GM12878 (cell line): ENCODE measurements around the gene ARID4B.

Experiments
- BHLHE40 ChIP-seq, 2 experiments: fragments of 450-650 bp in 1 of 2; IDR thresholded peaks; 2 replicates each; pipeline ENCODE4 v1.6.1; 2011 to 2017; ENCODE audit warnings: low read depth in 2 of 2, borderline replicate concordance in 1 of 2, improper control_type of control experiment in 1 of 2, low read length in 1 of 2, mild to moderate bottlenecking in 1 of 2
- BMI1 ChIP-seq: fragments of 450-650 bp; IDR thresholded peaks from 2 replicates; pipeline ENCODE4 v1.6.1; 2016; ENCODE audit warnings: mild to moderate bottlenecking, moderate library complexity, borderline replicate concordance
- CTCF ChIP-seq, 3 experiments: IDR thresholded peaks in 2 of 3; conservative IDR thresholded peaks in 1 of 3; 2 replicates each; pipeline ENCODE4 v1.5.1; 2011; ENCODE audit warnings: low read depth in 3 of 3, low read length in 3 of 3, mild to moderate bottlenecking in 3 of 3, control low read depth in 2 of 3, moderate library complexity in 2 of 3, inconsistent platforms in 1 of 3, mixed read lengths in 1 of 3; ENCODE audit not compliant: control insufficient read depth in 2 of 3, insufficient read depth in 1 of 3; ENCODE audit errors: extremely low read depth in 1 of 3
- EED ChIP-seq: sonication (generic); IDR thresholded peaks from 2 replicates; pipeline ENCODE4 v1.6.1; 2016; ENCODE audit warnings: antibody characterized with exemption, low read depth
- GABPA ChIP-seq: IDR thresholded peaks from 2 replicates; pipeline ENCODE4 v1.6.1; 2014; ENCODE audit warnings: antibody characterized with exemption, low read depth, mild to moderate bottlenecking, inconsistent platforms
- PAX5 ChIP-seq: IDR thresholded peaks from 2 replicates; pipeline ENCODE4 v1.6.1; 2011; ENCODE audit warnings: low read depth, low read length, borderline replicate concordance
- POLR2A ChIP-seq: IDR thresholded peaks from 2 replicates; pipeline ENCODE4 v1.6.1; 2011; ENCODE audit warnings: low read depth, mild to moderate bottlenecking, low read length
- POLR2AphosphoS5 ChIP-seq: IDR thresholded peaks from 2 replicates; pipeline ENCODE4 v1.6.1; 2011; ENCODE audit warnings: mild to moderate bottlenecking, low read length, inconsistent platforms
- PRDM15 ChIP-seq: fragments of 450-650 bp; formaldehyde crosslinking; IDR thresholded peaks from 2 replicates; pipeline ENCODE4 v1.4.0; 2020; ENCODE audit warnings: mild to moderate bottlenecking, moderate library complexity
- RAD21 ChIP-seq: IDR thresholded peaks from 2 replicates; pipeline ENCODE4 v1.6.1; 2011; ENCODE audit warnings: mild to moderate bottlenecking, low read depth, low read length, moderate library complexity; ENCODE audit not compliant: insufficient read depth
- RFX5 ChIP-seq: IDR thresholded peaks from 2 replicates; pipeline ENCODE4 v1.6.1; 2011; ENCODE audit warnings: low read depth, low read length, improper control_type of control experiment
- SMC3 ChIP-seq: IDR thresholded peaks from 2 replicates; pipeline ENCODE4 v1.6.1; 2011; ENCODE audit warnings: low read length, improper control_type of control experiment, borderline replicate concordance
- SP1 ChIP-seq: IDR thresholded peaks from one replicate; pipeline ENCODE4 v1.6.1; 2011; ENCODE audit warnings: low read depth, low read length
- YY1 ChIP-seq: IDR thresholded peaks from 2 replicates; pipeline ENCODE4 v1.6.1; 2011; ENCODE audit warnings: low read depth, mild to moderate bottlenecking, low read length

- TF ChIP-seq POLR2A (no peak), BMI1 (no peak), CTCF (IDR thresholded peaks at IDR 0.05 in 2 of 3, conservative IDR thresholded peaks at IDR 0.05 in 1 of 3; ENCODE audit: control insufficient read depth in 2 of 3, extremely low read depth in 1 of 3, insufficient read depth in 1 of 3, low read depth in 3 of 3, low read length in 3 of 3) (no peak), POLR2AphosphoS5 (no peak), BHLHE40 (IDR thresholded peaks at IDR 0.05; ENCODE audit: borderline replicate concordance in 1 of 2, low read depth in 2 of 2, low read length in 1 of 2) (no peak), PAX5 (no peak), RAD21 (no peak), GABPA (no peak), EED (no peak), SP1 (no peak), RFX5 (no peak), YY1 (no peak), SMC3 (no peak), PRDM15 (CRISPR knock-in tag) (no peak)
These were observed 23.5 kb upstream of the ARID4B start for GRCh38 chr1:235351441-235351840.
